GM12878 (cell line): ENCODE measurements around the gene AMIGO2. TPM values are rescaled to one million over a fixed set of nuclear protein-coding genes. Genes with fewer than 3 reads are reported as not detected.

Experiments used
- ATAC-seq: fragments of 200-7000 bp; cut with Tn5 transposase; 3 replicates; pipeline ENCODE4 v1.9.1; 2020; ENCODE audit warnings: mild to moderate bottlenecking, moderate library complexity
- BruUV-seq: library from RNA; stranded (reverse); fragments of 400-500 nt; replicated peaks from 2 replicates; lab custom pipeline; 2021; lab: Mats Ljungman, UMichigan
- CTCF ChIA-PET: fragments of 300-600 bp; sonication (Branson Sonifier 250); formaldehyde crosslinking; extraction: SDS; loops from one replicate; lab custom pipeline; 2021; ENCODE audit warnings: inconsistent platforms; lab: Yijun Ruan, JAX
- POLR2A ChIA-PET: fragments of 350-600 bp; formaldehyde crosslinking; extraction: SDS; loops from one replicate; lab custom pipeline; 2021; ENCODE audit warnings: inconsistent platforms; lab: Charles Lee
- RAD21 ChIA-PET: fragments of 300-600 bp; sonication (Branson Sonifier 250); formaldehyde crosslinking; loops from one replicate; lab custom pipeline; 2023; ENCODE audit warnings: antibody characterized with exemption; ENCODE audit not compliant: unreplicated experiment; lab: Charles Lee
- SMC1A ChIA-PET: fragments of 300-600 bp; sonication (Branson Sonifier 250); formaldehyde crosslinking; loops from one replicate; lab custom pipeline; 2023; ENCODE audit not compliant: unreplicated experiment, uncharacterized antibody; lab: Charles Lee
- DNase-seq: peaks from one replicate; pipeline ENCODE4 v3.0.0-alpha.2; 2011; ENCODE audit warnings: low read depth, low spot score
- FAIRE-seq: peaks from 3 replicates; lab custom pipeline; 2011; peaks lifted over from hg19 to GRCh38; lab: Jason Lieb, UNC
- H2AFZ ChIP-seq: 2 replicates; pipeline ENCODE4 v1.6.0; 2011; ENCODE audit warnings: low read depth, low read length, control low read depth; ENCODE audit not compliant: control insufficient read depth
- H3K27ac ChIP-seq: 2 replicates; pipeline ENCODE4 v1.5.1; 2011; ENCODE audit warnings: control low read depth; ENCODE audit not compliant: control insufficient read depth, insufficient read depth
- H3K27me3 ChIP-seq, 2 experiments: replicated peaks in 1 of 2; 2 replicates each; pipeline versions ENCODE4 v1.6.0 to v1.6.1; 2011; ENCODE audit warnings: low read length in 1 of 2; ENCODE audit not compliant: control insufficient read depth in 2 of 2, insufficient read depth in 2 of 2
- H3K36me3 ChIP-seq, 2 experiments: 2 replicates each; pipeline ENCODE4 v1.5.1; 2011; ENCODE audit warnings: low read length in 1 of 2; ENCODE audit not compliant: control insufficient read depth in 2 of 2, insufficient read depth in 2 of 2
- H3K4me1 ChIP-seq: 2 replicates; pipeline ENCODE4 v1.6.1; 2011; ENCODE audit warnings: mild to moderate bottlenecking, low read length, moderate library complexity, mixed read lengths; ENCODE audit not compliant: control insufficient read depth, insufficient read depth
- H3K4me2 ChIP-seq: 2 replicates; pipeline ENCODE4 v1.6.0; 2011; ENCODE audit warnings: control low read depth; ENCODE audit not compliant: control insufficient read depth, insufficient read depth
- H3K4me3 ChIP-seq: fragments of 200-600 bp; sonication (generic); 2 replicates; pipeline ENCODE4 v1.5.1; 2016
- H3K79me2 ChIP-seq: 2 replicates; pipeline ENCODE4 v1.6.0; 2011; ENCODE audit warnings: low read length; ENCODE audit not compliant: control insufficient read depth, insufficient read depth
- H3K9ac ChIP-seq: 2 replicates; pipeline ENCODE4 v1.8.0; 2011; ENCODE audit warnings: low read length, control low read depth, mixed read lengths; ENCODE audit not compliant: control insufficient read depth, insufficient read depth
- H3K9me3 ChIP-seq: replicated peaks from 3 replicates; pipeline ENCODE4 v1.5.1; 2011; ENCODE audit warnings: mild to moderate bottlenecking, low read length; ENCODE audit not compliant: control insufficient read depth, insufficient read depth
- H4K20me1 ChIP-seq: 2 replicates; pipeline ENCODE4 v1.6.0; 2011; ENCODE audit not compliant: control insufficient read depth, insufficient read depth
- BRCA1 ChIP-seq: IDR thresholded peaks from 2 replicates; pipeline ENCODE4 v1.6.1; 2011; ENCODE audit warnings: low read depth, low read length, improper control_type of control experiment
- IRF3 ChIP-seq: fragments of 450-650 bp; IDR thresholded peaks from 2 replicates; pipeline ENCODE4 v1.6.1; 2014; ENCODE audit warnings: mild to moderate bottlenecking
- NFYB ChIP-seq: IDR thresholded peaks from 2 replicates; pipeline ENCODE4 v1.6.1; 2011; ENCODE audit warnings: low read depth, mild to moderate bottlenecking, low read length, improper control_type of control experiment, moderate library complexity; ENCODE audit not compliant: insufficient read depth
- PKNOX1 ChIP-seq: fragments of 450-650 bp; IDR thresholded peaks from 2 replicates; pipeline ENCODE4 v1.6.1; 2016; ENCODE audit warnings: mild to moderate bottlenecking
- RELA ChIP-seq: fragments of 450-650 bp; IDR thresholded peaks from 2 replicates; pipeline ENCODE4 v1.8.0; 2014; ENCODE audit warnings: borderline replicate concordance; ENCODE audit not compliant: partially characterized antibody
- TCF12 ChIP-seq: IDR thresholded peaks from 2 replicates; pipeline ENCODE4 v1.6.1; 2011; ENCODE audit warnings: low read depth, mild to moderate bottlenecking, low read length
- ZNF24 ChIP-seq: fragments of 450-650 bp; IDR thresholded peaks from 2 replicates; pipeline ENCODE4 v1.6.1; 2017; ENCODE audit warnings: antibody characterized with exemption, mild to moderate bottlenecking
- WGBS: methylation state at CpG from one replicate; pipeline ENCODE4 v1.1.6; 2016; ENCODE audit warnings: low lambda C conversion rate; ENCODE audit not compliant: insufficient replicate concordance, insufficient coverage; ENCODE audit errors: missing lambda C conversion rate; 5-methylcytosine and 5-hydroxymethylcytosine counted together
- in situ Hi-C: fragments of 300-500 bp; cut with MboI; formaldehyde crosslinking; loops from 9 replicates; pipeline ENCODE4 v1.14.3; 2018; ENCODE audit warnings: mixed read lengths
- intact Hi-C: fragments of 100-400 bp; cut with micrococcal nuclease; formaldehyde crosslinking; loops from one replicate; pipeline ENCODE4 v1.14.2; 2022; ENCODE audit not compliant: unreplicated experiment
- polyA plus RNA-seq, 11 experiments: library from polyadenylated mRNA; depleted of rRNA in 4 of 11; unstranded in 6 of 11; stranded (reverse) in 5 of 11; fragments of >200 nt; fragmentation: Nextera tagmentation in 4 of 11; fragmentation: Illumina TruSeq in 1 of 11; extraction: Ambion mirVana in 4 of 11; extraction: Trizol in 1 of 11; gene quantifications; 1 replicate in 1 of 11; 2 replicates in 10 of 11; pipeline versions ENCODE4 v1.2.1 to v1.2.3, GENCODE V29; 2011 to 2016; ENCODE audit warnings: inconsistent platforms in 2 of 11, missing spikeins in 2 of 11, low read depth in 1 of 11
- total RNA-seq, 4 experiments: library from RNA; depleted of rRNA in 3 of 4; stranded (reverse); fragments of >200 nt in 3 of 4; fragmentation: Illumina TruSeq in 1 of 4; extraction: Trizol in 1 of 4; gene quantifications; 2 replicates each; pipeline versions ENCODE4 v1.2.1 to v1.2.3, GENCODE V29; 2013 to 2021

Gene AMIGO2
- total and polyA plus RNA-seq, 10 of the 15 experiments (the other 5 are each of a cell fraction or from before 2014, with no cell fraction given) = 0.03 to 0.15 (median 0.11) TPM; not detected in 7

- in situ Hi-C loops = loop anchor here (5.0 to 10.0 kb wide), 2 partner anchors 273 to 651 kb away; no protein-coding TSS in a partner anchor
- H3K79me2 ChIP-seq = no peaks in the 10 kb centered on the region
- DNase-seq (no peak), FAIRE-seq (no peak), ATAC-seq (no peak)
- no peak overlapping the region for H3K27ac ChIP-seq
- no peak overlapping the region for H3K4me3 ChIP-seq
- H4K20me1 ChIP-seq = no peaks in the 10 kb centered on the region
- H2AFZ ChIP-seq = no peak overlapping the region
- 86% methylated on average over 5 of the region's 5 CpGs for WGBS
- ChIA-PET SMC1A (interaction anchor here (1.0 to 4.2 kb wide), 8 partner anchors 10 to 653 kb away, joined by 3 to 31 read pairs (median 10); no protein-coding TSS in a partner anchor), RAD21 (interaction anchor here (0.8 to 3.9 kb wide), 4 partner anchors 268 to 603 kb away, joined by 3 to 31 read pairs (median 13); no protein-coding TSS in a partner anchor), POLR2A (no interaction called here), CTCF (interaction anchor here (0.5 to 5.0 kb wide), 13 partner anchors 13 to 652 kb away, joined by 3 to 56 read pairs (median 8); no protein-coding TSS in a partner anchor)
- no peaks in the 10 kb centered on the region for H3K36me3 ChIP-seq
- intact Hi-C loops = loop anchor here (10.0 kb wide), 2 partner anchors 621 to 741 kb away; partner anchors contain the start of gene SLC48A1
- no peaks in the 10 kb centered on the region for H3K27me3 ChIP-seq
- no peaks in the 10 kb centered on the region for H3K4me1 ChIP-seq
- H3K9ac ChIP-seq = no peak overlapping the region
- no TSS peak for BruUV-seq
- TF ChIP-seq TCF12 (no peak), NFYB (no peak)
- no peak overlapping the region for H3K4me2 ChIP-seq
- no peaks in the 10 kb centered on the region for H3K9me3 ChIP-seq
These were observed 45.8 kb downstream of the AMIGO2 start for GRCh38 chr12:47033789-47034555.

GRCh38 chr12:47033081-47033480 is 46.7 kb downstream of the AMIGO2 start:
- no TSS peak for BruUV-seq
- no peak overlapping the region for H3K4me3 ChIP-seq
- RAD21 ChIA-PET = interaction anchor here (1.0 to 3.9 kb wide), 16 partner anchors 9 to 654 kb away, joined by 3 to 31 read pairs (median 6); no protein-coding TSS in a partner anchor
- no peak for FAIRE-seq
- no peak for DNase-seq
- no peaks in the 10 kb centered on the region for H3K9me3 ChIP-seq
- H3K4me1 ChIP-seq = no peaks in the 10 kb centered on the region
- H3K9ac ChIP-seq = no peak overlapping the region
- POLR2A ChIA-PET = no interaction called here
- intact Hi-C loops (loop anchor here (10.0 kb wide), 2 partner anchors 622 to 742 kb away; partner anchors contain the start of gene SLC48A1), in situ Hi-C loops (loop anchor here (5.0 to 10.0 kb wide), 2 partner anchors 274 to 652 kb away; no protein-coding TSS in a partner anchor)
- WGBS = 32% methylated on average over 5 of the region's 5 CpGs
- H3K36me3 ChIP-seq = no peaks in the 10 kb centered on the region
- H3K27ac ChIP-seq = no peak overlapping the region
- no peaks in the 10 kb centered on the region for H3K79me2 ChIP-seq
- no peaks in the 10 kb centered on the region for H4K20me1 ChIP-seq
- SMC1A ChIA-PET = interaction anchor here (0.9 to 4.2 kb wide), 27 partner anchors 9 to 918 kb away, joined by 3 to 31 read pairs (median 5); no protein-coding TSS in a partner anchor
- H2AFZ ChIP-seq = no peak overlapping the region
- no peaks in the 10 kb centered on the region for H3K27me3 ChIP-seq
- CTCF ChIA-PET = interaction anchor here (0.9 to 5.0 kb wide), 42 partner anchors 9 to 962 kb away, joined by 3 to 56 read pairs (median 6); no protein-coding TSS in a partner anchor
- peak; percentile 28; the same call in 2 of the 3 replicates for ATAC-seq
- H3K4me2 ChIP-seq = no peak overlapping the region
- TF ChIP-seq PKNOX1 (no peak), BRCA1 (no peak), ZNF24 (no peak), TCF12 (no peak), IRF3 (no peak), RELA (no peak)
